ENCODE results near the gene SCN3A.
A peak's percentile ranks its signal among the peaks of the same experiment; 100 is the strongest.

SCN3A gene

DNA sequence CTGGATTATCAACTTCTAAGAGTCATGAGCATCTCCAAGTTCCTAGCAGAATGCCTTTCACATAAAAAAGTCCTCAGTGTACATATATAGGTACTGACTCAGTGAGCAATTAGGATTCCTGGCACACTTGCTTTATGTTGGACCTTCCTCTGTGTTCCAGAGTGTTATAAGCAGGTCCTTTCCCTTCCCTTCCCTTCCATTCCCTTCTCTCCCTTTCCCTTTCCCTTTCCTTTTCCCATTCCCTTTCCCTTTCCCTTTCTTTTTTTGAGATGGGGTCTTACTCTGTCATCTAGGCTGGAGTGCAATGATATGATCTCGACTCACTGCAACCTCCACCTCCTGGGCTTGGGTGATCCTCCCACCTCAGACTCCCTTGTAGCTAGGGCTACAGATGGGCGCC lies 48.7 kb downstream of the SCN3A start:
- TF ChIP-seq Cebpa-rat (IDR thresholded peaks at IDR 0.05) = no peak
- H3K4me3 ChIP-seq = no peak overlapping the region
- no peak overlapping the region for H3K27ac ChIP-seq
- H4K20me1 ChIP-seq = no peaks in the 10 kb centered on the region
- no peaks in the 10 kb centered on the region for H3K27me3 ChIP-seq
- H3K36me3 ChIP-seq = no peaks in the 10 kb centered on the region
- no peak overlapping the region for H3K4me2 ChIP-seq
- H3K9me3 ChIP-seq = no peaks in the 10 kb centered on the region
- peaks cover 3% of the 10 kb centered on the region for H3K4me1 ChIP-seq
- no peak overlapping the region for H3K9ac ChIP-seq

DNA sequence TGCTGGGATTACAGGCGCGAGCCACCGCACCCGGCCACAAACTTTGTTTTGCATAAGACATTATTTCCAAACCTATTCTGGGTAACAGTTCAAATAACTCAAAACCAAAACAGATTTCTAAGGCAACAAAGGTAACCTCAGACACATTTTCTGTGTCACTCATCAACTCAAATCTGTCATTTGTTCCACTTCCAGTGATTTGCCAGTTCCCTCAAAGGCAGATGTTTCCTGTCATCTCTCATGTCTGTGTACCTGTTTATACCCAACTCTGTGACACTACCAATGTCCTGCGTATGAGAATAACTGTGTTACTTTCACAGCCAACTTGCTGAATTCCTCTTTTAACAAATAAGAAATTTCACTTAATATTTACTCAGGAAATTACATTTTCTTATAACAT lies 54.4 kb downstream of the SCN3A start:
- peaks cover 38% of the 10 kb centered on the region for H3K4me1 ChIP-seq
- H3K36me3 ChIP-seq = no peaks in the 10 kb centered on the region
- no peak overlapping the region; the same call in 1 of the 2 replicates for H3K27ac ChIP-seq
- H3K9me3 ChIP-seq = no peaks in the 10 kb centered on the region
- no peaks in the 10 kb centered on the region for H4K20me1 ChIP-seq
- H3K27me3 ChIP-seq = no peaks in the 10 kb centered on the region
- no peak for TF ChIP-seq Cebpa-rat (IDR thresholded peaks at IDR 0.05)
- H3K4me3 ChIP-seq = no peak overlapping the region
- peak overlapping the region; percentile 11 for H3K4me2 ChIP-seq
- H3K9ac ChIP-seq = no peak overlapping the region

- Histone ChIP-seq H3K4me2 (peak overlapping the region; percentile 42), H3K27me3 (no peaks in the 10 kb centered on the region), H4K20me1 (no peaks in the 10 kb centered on the region), H3K9me3 (no peaks in the 10 kb centered on the region), H3K36me3 (no peaks in the 10 kb centered on the region), H3K9ac (no peak overlapping the region), H3K27ac (no peak overlapping the region; the same call in 1 of the 2 replicates), H3K4me1 (peaks cover 59% of the 10 kb centered on the region), H3K4me3 (no peak overlapping the region)
- no peak for TF ChIP-seq Cebpa-rat (IDR thresholded peaks at IDR 0.05)
These were observed 56.4 kb downstream of the SCN3A start for GRCh38 chr2:165147186-165148045.

- Histone ChIP-seq H3K9me3 (no peaks in the 10 kb centered on the region), H4K20me1 (no peaks in the 10 kb centered on the region), H3K4me1 (peaks cover 53% of the 10 kb centered on the region), H3K27ac (no peak overlapping the region), H3K9ac (no peak overlapping the region), H3K4me3 (no peak overlapping the region), H3K4me2 (peak overlapping the region; percentile 71), H3K27me3 (no peaks in the 10 kb centered on the region), H3K36me3 (no peaks in the 10 kb centered on the region)
- no peak for TF ChIP-seq Cebpa-rat (IDR thresholded peaks at IDR 0.05)
These were observed 59.5 kb downstream of the SCN3A start for GRCh38 chr2:165144315-165144714.

GRCh38 chr2:165141601-165142354 lies 62.1 kb downstream of the SCN3A start:
- no peak overlapping the region for H3K27ac ChIP-seq
- peaks cover 30% of the 10 kb centered on the region for H3K4me1 ChIP-seq
- no peak overlapping the region for H3K4me3 ChIP-seq
- no peaks in the 10 kb centered on the region for H4K20me1 ChIP-seq
- no peak overlapping the region for H3K9ac ChIP-seq
- H3K4me2 ChIP-seq = no peak overlapping the region
- H3K36me3 ChIP-seq = no peaks in the 10 kb centered on the region
- no peaks in the 10 kb centered on the region for H3K27me3 ChIP-seq
- TF ChIP-seq Cebpa-rat (IDR thresholded peaks at IDR 0.05) = no peak
- no peaks in the 10 kb centered on the region for H3K9me3 ChIP-seq

DNA sequence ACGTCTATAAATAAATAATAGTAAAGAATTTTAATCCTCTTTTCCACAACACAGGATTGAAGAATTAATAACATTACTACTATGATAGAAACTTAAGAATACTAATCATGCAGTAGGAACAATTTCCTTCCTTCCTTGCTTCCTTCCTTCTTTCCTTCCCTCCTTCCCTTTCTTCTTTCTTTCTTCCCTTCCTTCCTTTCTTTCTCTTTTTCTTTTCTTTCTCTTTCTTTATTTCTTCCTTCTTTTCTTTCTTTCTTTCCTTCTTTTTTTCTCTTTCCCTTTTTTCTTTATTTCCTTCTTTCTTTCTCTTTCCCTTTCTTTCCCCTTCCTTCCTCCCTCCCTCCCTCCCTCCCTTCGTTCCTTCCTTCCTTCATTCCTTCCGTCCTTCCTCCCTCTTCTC lies 77.6 kb downstream of the SCN3A start:
- Histone ChIP-seq H3K4me1 (no peaks in the 10 kb centered on the region), H3K9ac (no peak overlapping the region), H3K4me3 (no peak overlapping the region), H3K9me3 (no peaks in the 10 kb centered on the region), H3K4me2 (no peak overlapping the region), H3K36me3 (no peaks in the 10 kb centered on the region), H3K27me3 (no peaks in the 10 kb centered on the region), H3K27ac (no peak overlapping the region), H4K20me1 (no peaks in the 10 kb centered on the region)
- TF ChIP-seq Cebpa-rat (IDR thresholded peaks at IDR 0.05) = no peak

- no peaks in the 10 kb centered on the region for H4K20me1 ChIP-seq
- H3K4me1 ChIP-seq = no peaks in the 10 kb centered on the region
- H3K27ac ChIP-seq = no peak overlapping the region
- H3K9me3 ChIP-seq = no peaks in the 10 kb centered on the region
- no peaks in the 10 kb centered on the region for H3K36me3 ChIP-seq
- TF ChIP-seq Cebpa-rat (IDR thresholded peaks at IDR 0.05) = no peak
- H3K4me2 ChIP-seq = no peak overlapping the region
- no peak overlapping the region for H3K9ac ChIP-seq
- H3K27me3 ChIP-seq = no peaks in the 10 kb centered on the region
- no peak overlapping the region for H3K4me3 ChIP-seq
These were observed 81.3 kb downstream of the SCN3A start for GRCh38 chr2:165122521-165122920.

GRCh38 chr2:165120740-165121467 lies 82.9 kb downstream of the SCN3A start:
- Histone ChIP-seq H3K27ac (no peak overlapping the region), H3K4me1 (no peaks in the 10 kb centered on the region), H3K27me3 (no peaks in the 10 kb centered on the region), H3K9ac (no peak overlapping the region), H3K9me3 (no peaks in the 10 kb centered on the region), H3K4me2 (no peak overlapping the region), H3K4me3 (no peak overlapping the region), H4K20me1 (no peaks in the 10 kb centered on the region), H3K36me3 (no peaks in the 10 kb centered on the region)
- TF ChIP-seq Cebpa-rat (IDR thresholded peaks at IDR 0.05) = no peak

GRCh38 chr2:165115258-165115657 lies 88.6 kb downstream of the SCN3A start:
- Histone ChIP-seq H3K4me2 (no peak overlapping the region), H3K4me1 (no peaks in the 10 kb centered on the region), H3K27me3 (no peaks in the 10 kb centered on the region), H3K4me3 (no peak overlapping the region), H3K36me3 (no peaks in the 10 kb centered on the region), H4K20me1 (no peaks in the 10 kb centered on the region), H3K27ac (no peak overlapping the region), H3K9me3 (no peaks in the 10 kb centered on the region), H3K9ac (no peak overlapping the region)
- TF ChIP-seq Cebpa-rat (IDR thresholded peaks at IDR 0.05) = no peak
